Keratinocyte (primary cell): ENCODE results near the gene C2orf92. TPM values are rescaled to one million over a fixed set of nuclear protein-coding genes. Genes with fewer than 3 reads are reported as not detected.

Source experiments
- DNase-seq: peaks from one replicate; pipeline ENCODE4 v3.0.0-alpha.2; 2011; ENCODE audit warnings: low read depth, missing footprints, low spot score
- FAIRE-seq: peaks from 2 replicates; lab custom pipeline; 2011; peaks lifted over from hg19 to GRCh38; lab: Jason Lieb, UNC
- H2AFZ ChIP-seq: 2 replicates; pipeline ENCODE4 v1.6.0; 2012; ENCODE audit warnings: low read length, control low read depth, inconsistent platforms; ENCODE audit not compliant: control insufficient read depth
- H3K27ac ChIP-seq: 2 replicates; pipeline ENCODE4 v1.5.1; 2011; ENCODE audit warnings: low read length; ENCODE audit not compliant: control insufficient read depth, insufficient read depth
- H3K27me3 ChIP-seq: 3 replicates; pipeline ENCODE4 v1.6.0; 2011; ENCODE audit warnings: low read length; ENCODE audit not compliant: control insufficient read depth, insufficient read depth; ENCODE audit errors: extremely low read depth
- H3K36me3 ChIP-seq, 2 experiments: 2 replicates in 1 of 2; 3 replicates in 1 of 2; pipeline ENCODE4 v1.5.1; 2011; ENCODE audit warnings: low read length in 2 of 2, mild to moderate bottlenecking in 1 of 2; ENCODE audit not compliant: control insufficient read depth in 2 of 2, insufficient read depth in 2 of 2; ENCODE audit errors: extremely low read depth in 1 of 2
- H3K4me1 ChIP-seq: 3 replicates; pipeline ENCODE4 v1.5.1; 2011; ENCODE audit warnings: low read length; ENCODE audit not compliant: control insufficient read depth, insufficient read depth; ENCODE audit errors: extremely low read depth
- H3K4me2 ChIP-seq: 3 replicates; pipeline ENCODE4 v1.6.0; 2011; ENCODE audit warnings: low read depth, low read length; ENCODE audit not compliant: control insufficient read depth, insufficient read depth; ENCODE audit errors: extremely low read depth
- H3K4me3 ChIP-seq, 3 experiments: fragments of 200-600 bp in 1 of 3; sonication (generic) in 1 of 3; 2 replicates in 2 of 3; 3 replicates in 1 of 3; pipeline ENCODE4 v1.5.1; 2011 to 2016; ENCODE audit warnings: low read length in 3 of 3, mild to moderate bottlenecking in 3 of 3, control low read depth in 2 of 3, inconsistent platforms in 1 of 3, low read depth in 1 of 3, mixed read lengths in 1 of 3, mixed run types in 1 of 3, moderate library complexity in 1 of 3; ENCODE audit not compliant: control insufficient read depth in 2 of 3, insufficient read depth in 2 of 3; ENCODE audit errors: extremely low read depth in 1 of 3
- H3K79me2 ChIP-seq: 2 replicates; pipeline ENCODE4 v1.6.0; 2012; ENCODE audit warnings: low read length; ENCODE audit not compliant: control insufficient read depth, insufficient read depth
- H3K9ac ChIP-seq: 3 replicates; pipeline ENCODE4 v1.6.0; 2011; ENCODE audit warnings: low read length; ENCODE audit not compliant: control insufficient read depth, insufficient read depth; ENCODE audit errors: extremely low read depth
- H3K9me1 ChIP-seq: 3 replicates; pipeline ENCODE4 v1.6.0; 2011; ENCODE audit warnings: low read length; ENCODE audit not compliant: control insufficient read depth, insufficient read depth; ENCODE audit errors: extremely low read depth
- H3K9me3 ChIP-seq: 2 replicates; pipeline ENCODE4 v1.5.1; 2012; ENCODE audit warnings: low read depth, low read length; ENCODE audit not compliant: control insufficient read depth
- H4K20me1 ChIP-seq: 3 replicates; pipeline ENCODE4 v1.6.0; 2011; ENCODE audit warnings: low read length; ENCODE audit not compliant: control insufficient read depth, insufficient read depth; ENCODE audit errors: extremely low read depth
- CTCF ChIP-seq, 3 experiments: IDR thresholded peaks in 1 of 3; conservative IDR thresholded peaks in 1 of 3; optimal IDR thresholded peaks in 1 of 3; 2 replicates in 2 of 3; 3 replicates in 1 of 3; pipeline versions ENCODE3 to v1.5.1; 2011; ENCODE audit warnings: low read length in 3 of 3, mild to moderate bottlenecking in 3 of 3, moderate library complexity in 2 of 3, control low read depth in 1 of 3, inconsistent platforms in 1 of 3; ENCODE audit not compliant: insufficient read depth in 2 of 3; ENCODE audit errors: extremely low read depth in 1 of 3
- EZH2 ChIP-seq: IDR thresholded peaks from one replicate; pipeline ENCODE4 v1.6.1; 2012; ENCODE audit warnings: inconsistent platforms, mild to moderate bottlenecking, low read length, moderate library complexity
- dilution Hi-C: fragments of 300-500 bp; cut with MboI; formaldehyde crosslinking; loops from one replicate; pipeline ENCODE4 v1.7.0; 2020; ENCODE audit warnings: low sequenced_read_pairs; ENCODE audit not compliant: extremely low pct_ligation_motif_present
- polyA plus RNA-seq, 5 experiments: library from polyadenylated mRNA; depleted of rRNA in 3 of 5; stranded (reverse) in 3 of 5; stranded (forward) in 1 of 5; unstranded in 1 of 5; fragments of >200 nt; gene quantifications; 1 replicate in 1 of 5; 2 replicates in 3 of 5; 3 replicates in 1 of 5; pipeline versions ENCODE4 v1.2.1 to v1.2.3, GENCODE V29; 2011 to 2012; ENCODE audit warnings: missing spikeins in 2 of 5, low read depth in 1 of 5, low replicate concordance in 1 of 5

The C2orf92 gene
- polyA plus RNA-seq, 1 donor (not counting 4 experiments of a cell fraction or from before 2014, with no cell fraction given) = 1.6 TPM

- Histone ChIP-seq H3K9ac (no peak overlapping the region), H3K4me3 (no peak overlapping the region), H3K9me3 (no peaks in the 10 kb centered on the region), H3K4me1 (no peaks in the 10 kb centered on the region), H2AFZ (no peak overlapping the region), H3K4me2 (no peak overlapping the region), H3K9me1 (no peaks in the 10 kb centered on the region), H3K27me3 (no peaks in the 10 kb centered on the region), H3K79me2 (no peaks in the 10 kb centered on the region), H4K20me1 (no peaks in the 10 kb centered on the region), H3K36me3 (no peaks in the 10 kb centered on the region), H3K27ac (no peak overlapping the region)
- DNase-seq = no peak
- dilution Hi-C loops = no loop called here
- TF ChIP-seq EZH2 = no peak
- TF ChIP-seq CTCF (optimal IDR thresholded peaks at IDR 0.05 in 1 of 3, IDR thresholded peaks at IDR 0.05 in 1 of 3, conservative IDR thresholded peaks at IDR 0.05 in 1 of 3; ENCODE audit: extremely low read depth in 1 of 3, insufficient read depth in 2 of 3, low read length in 3 of 3) = no peak
- FAIRE-seq = no peak
These were observed 4.4 kb downstream of the C2orf92 start for GRCh38 chr2:97673915-97674283.

- Histone ChIP-seq H2AFZ (no peak overlapping the region), H3K27me3 (no peaks in the 10 kb centered on the region), H3K9ac (no peak overlapping the region), H4K20me1 (no peaks in the 10 kb centered on the region), H3K36me3 (no peaks in the 10 kb centered on the region), H3K9me3 (no peaks in the 10 kb centered on the region), H3K4me3 (no peak overlapping the region), H3K79me2 (no peaks in the 10 kb centered on the region), H3K9me1 (no peaks in the 10 kb centered on the region), H3K4me1 (no peaks in the 10 kb centered on the region), H3K4me2 (no peak overlapping the region), H3K27ac (no peak overlapping the region)
- TF ChIP-seq CTCF (optimal IDR thresholded peaks at IDR 0.05 in 1 of 3, IDR thresholded peaks at IDR 0.05 in 1 of 3, conservative IDR thresholded peaks at IDR 0.05 in 1 of 3; ENCODE audit: extremely low read depth in 1 of 3, insufficient read depth in 2 of 3, low read length in 3 of 3) (no peak), EZH2 (no peak)
- dilution Hi-C loops = no loop called here
- FAIRE-seq = no peak
- no peak for DNase-seq
These were observed 6.1 kb downstream of the C2orf92 start for GRCh38 chr2:97675430-97676113.
